GM18517 (cell line): Measurements from ENCODE around the gene RNASE13.

Source experiments
- ATAC-seq: cut with Tn5 transposase; IDR thresholded peaks from one replicate; pipeline ENCODE4 v1.9.1; 2021; ENCODE audit warnings: mild to moderate bottlenecking, moderate library complexity; ENCODE audit not compliant: unreplicated experiment

Gene RNASE13

GRCh38 chr14:21034707-21035106 lies at the start of gene RNASE13:
Gene RNASE13, minus strand, starts transcription at chr14:21034807. Its CDS starts 519 bp downstream, at chr14:21034288.
- ATAC-seq: no peak

- no peak for ATAC-seq
Observed at GRCh38 chr14:21084396-21084795, 49.8 kb upstream of the RNASE13 start.

GRCh38 chr14:21083565-21084325 lies 49.1 kb upstream of the RNASE13 start:
- ATAC-seq: no peak

GRCh38 chr14:21081521-21082142 lies 47.0 kb upstream of the RNASE13 start:
- ATAC-seq: no peak

GRCh38 chr14:21078726-21079125 lies 44.1 kb upstream of the RNASE13 start:
- ATAC-seq: no peak

GRCh38 chr14:21078287-21078686 lies 43.7 kb upstream of the RNASE13 start:
- no peak for ATAC-seq

GRCh38 chr14:21077672-21078071 lies 43.1 kb upstream of the RNASE13 start:
- no peak for ATAC-seq

- no peak for ATAC-seq
Observed at GRCh38 chr14:21075719-21076437, 41.3 kb upstream of the RNASE13 start.

GRCh38 chr14:21074398-21075272 lies 40.0 kb upstream of the RNASE13 start:
- ATAC-seq: no peak

GRCh38 chr14:21073921-21074320 lies 39.3 kb upstream of the RNASE13 start:
- ATAC-seq: no peak

GRCh38 chr14:21072781-21073339 lies 38.3 kb upstream of the RNASE13 start:
- no peak for ATAC-seq

- no peak for ATAC-seq
Observed at GRCh38 chr14:21072031-21072473, 37.4 kb upstream of the RNASE13 start.

GRCh38 chr14:21071225-21072030 lies 36.8 kb upstream of the RNASE13 start:
- ATAC-seq: peak; percentile 73

GRCh38 chr14:21070610-21071224 lies 36.1 kb upstream of the RNASE13 start:
- ATAC-seq: no peak

- ATAC-seq: no peak
Observed at GRCh38 chr14:21070083-21070609, 35.5 kb upstream of the RNASE13 start, which contains the start of gene ARHGEF40. Gene ARHGEF40, plus strand, starts transcription at chr14:21070304. Its CDS starts 93 bp downstream, at chr14:21070397.

- ATAC-seq: no peak
Observed at GRCh38 chr14:21069388-21070082, 34.9 kb upstream of the RNASE13 start.

GRCh38 chr14:21068521-21069387 lies 34.1 kb upstream of the RNASE13 start:
- no peak for ATAC-seq
